ENCODE results near the gene HSPA12B.

GRCh38 chr20:3704087-3704486, 28.4 kb upstream of the HSPA12B start:
- no peak for TF ChIP-seq GATA2 (IDR thresholded peaks at IDR 0.05; ENCODE audit: insufficient read depth, insufficient read length, low read depth, low read length)
- no peak for TF ChIP-seq POLR2AphosphoS5 (IDR thresholded peaks at IDR 0.05; ENCODE audit: insufficient read depth, low read depth, low read length)
- TF ChIP-seq CTCF (IDR thresholded peaks at IDR 0.05; ENCODE audit: extremely low read depth in 1 of 2, insufficient read depth in 1 of 2, low read depth in 1 of 2, low read length in 2 of 2): no peak
- no peak for TF ChIP-seq EZH2 (IDR thresholded peaks at IDR 0.05; ENCODE audit: borderline replicate concordance, low read depth, low read length, severe bottlenecking)
- TF ChIP-seq POLR2A (IDR thresholded peaks at IDR 0.05; ENCODE audit: low read depth, low read length): no peak
- no peak for TF ChIP-seq JUN (IDR thresholded peaks at IDR 0.05; ENCODE audit: borderline replicate concordance, insufficient read depth, insufficient read length, low read depth)
